ENCODE data around the gene MTG2. TPM values are rescaled to one million over a fixed set of nuclear protein-coding genes. Genes with fewer than 3 reads are reported as not detected.

Gene MTG2
- total and polyA plus RNA-seq, 9 donors: 22.2 to 30.0 (median 26.0) TPM

DNA sequence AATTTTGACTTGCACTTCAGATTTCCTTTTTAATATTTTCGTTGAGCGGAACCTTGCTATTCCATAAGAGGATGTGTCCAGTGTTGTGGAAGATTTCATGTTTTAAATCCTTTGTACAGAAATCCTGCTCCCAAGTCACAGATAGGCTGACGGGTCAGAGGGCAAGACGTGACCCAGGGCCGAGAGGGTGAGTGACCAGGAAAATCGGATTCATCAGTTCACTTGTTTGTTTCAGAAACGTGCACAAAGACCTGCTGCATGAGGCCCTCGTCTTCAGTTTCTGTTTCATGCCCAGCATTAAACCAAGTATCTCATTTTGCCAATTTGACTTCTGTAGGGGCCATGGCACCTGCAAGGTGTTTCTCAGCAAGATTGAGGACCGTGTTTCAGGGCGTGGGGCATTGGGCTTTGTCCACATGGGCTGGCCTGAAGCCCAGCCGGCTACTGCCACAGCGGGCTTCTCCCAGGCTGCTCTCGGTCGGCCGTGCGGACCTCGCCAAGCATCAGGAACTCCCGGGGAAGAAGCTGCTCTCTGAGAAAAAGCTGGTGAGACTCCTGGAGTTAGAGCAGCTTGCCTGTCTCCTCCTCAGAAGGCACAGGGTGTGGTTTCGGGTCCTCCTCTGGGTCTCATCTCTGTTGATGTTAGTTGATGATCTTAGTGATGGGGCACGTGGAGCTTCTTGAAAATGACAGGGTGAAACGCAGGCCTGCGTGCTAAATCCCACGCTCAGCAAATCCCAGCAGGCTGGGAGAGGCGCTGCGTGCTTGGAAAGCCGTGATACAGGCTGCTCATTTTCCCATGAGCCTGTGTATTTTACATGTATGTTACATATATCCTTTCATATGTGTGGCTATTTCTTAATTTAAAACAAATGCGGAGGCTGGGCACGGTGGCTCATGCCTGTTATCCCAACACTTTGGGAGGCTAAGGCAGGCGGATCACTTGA lies 10.5 kb downstream of the MTG2 start:
- peaks cover 37% of the 10 kb centered on the region for H3K36me3 ChIP-seq (ENCODE audit: control insufficient read depth, insufficient read depth, low read length)
- H3K9me3 ChIP-seq (replicated peaks; ENCODE audit: control insufficient read depth, low read depth, low read length): no peaks in the 10 kb centered on the region
- H3K4me1 ChIP-seq (ENCODE audit: control insufficient read depth, insufficient read depth, low read length): no peaks in the 10 kb centered on the region
- no peak overlapping the region for H3K27ac ChIP-seq (ENCODE audit: low read length)
- H3K4me3 ChIP-seq (ENCODE audit: low read length): no peak overlapping the region
- H3K27me3 ChIP-seq (ENCODE audit: control insufficient read depth, insufficient read depth, low read length): no peaks in the 10 kb centered on the region
- 91% methylated on average over 23 of the region's 29 CpGs for WGBS (ENCODE audit: insufficient coverage)
- DNase-seq: no peak

DNA sequence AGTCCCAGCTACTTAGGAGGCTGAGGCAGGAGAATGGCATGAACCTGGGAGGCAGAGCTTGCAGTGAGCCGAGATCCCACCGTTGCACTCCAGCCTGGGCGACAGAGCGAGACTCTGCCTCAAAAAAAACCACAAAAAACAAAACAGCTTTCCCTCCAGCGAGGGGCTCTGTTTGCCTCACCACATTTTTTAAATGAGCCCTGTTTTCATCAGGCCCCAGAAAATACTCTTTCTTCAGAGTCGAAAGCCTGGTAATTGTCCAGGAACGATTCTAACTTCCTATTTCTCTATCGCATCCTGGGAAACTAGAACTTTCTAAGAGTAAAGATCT lies 12.2 kb downstream of the MTG2 start:
- H3K27me3 ChIP-seq (ENCODE audit: control insufficient read depth, insufficient read depth, low read length): no peaks in the 10 kb centered on the region
- H3K36me3 ChIP-seq (ENCODE audit: control insufficient read depth, insufficient read depth, low read length): peaks cover 39% of the 10 kb centered on the region
- no peak for DNase-seq
- no peak overlapping the region for H3K4me3 ChIP-seq (ENCODE audit: low read length)
- WGBS (ENCODE audit: insufficient coverage): 68% methylated on average over 4 of the region's 8 CpGs
- no peaks in the 10 kb centered on the region for H3K9me3 ChIP-seq (replicated peaks; ENCODE audit: control insufficient read depth, low read depth, low read length)
- no peak overlapping the region for H3K27ac ChIP-seq (ENCODE audit: low read length)
- no peaks in the 10 kb centered on the region for H3K4me1 ChIP-seq (ENCODE audit: control insufficient read depth, insufficient read depth, low read length)

DNA sequence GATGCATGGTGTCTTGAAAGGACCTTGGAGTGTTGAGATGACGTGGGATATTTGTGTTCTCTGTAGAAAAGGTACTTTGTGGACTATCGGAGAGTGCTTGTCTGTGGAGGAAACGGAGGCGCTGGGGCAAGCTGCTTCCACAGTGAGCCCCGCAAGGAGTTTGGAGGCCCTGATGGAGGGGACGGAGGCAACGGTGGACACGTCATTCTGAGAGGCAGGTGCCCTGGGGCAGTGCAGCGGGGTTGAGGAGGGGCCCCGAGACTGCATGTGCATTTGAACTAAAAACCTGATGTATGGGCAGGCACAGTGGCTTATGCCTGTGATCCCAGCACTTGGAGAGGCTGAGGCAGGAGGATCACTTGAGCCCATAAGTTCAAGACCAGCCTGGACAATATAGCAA lies 12.9 kb downstream of the MTG2 start:
- Histone ChIP-seq H3K4me3 (ENCODE audit: low read length) (no peak overlapping the region), H3K36me3 (ENCODE audit: control insufficient read depth, insufficient read depth, low read length) (peaks cover 42% of the 10 kb centered on the region), H3K9me3 (replicated peaks; ENCODE audit: control insufficient read depth, low read depth, low read length) (no peaks in the 10 kb centered on the region), H3K27me3 (ENCODE audit: control insufficient read depth, insufficient read depth, low read length) (no peaks in the 10 kb centered on the region), H3K27ac (ENCODE audit: low read length) (no peak overlapping the region), H3K4me1 (ENCODE audit: control insufficient read depth, insufficient read depth, low read length) (no peaks in the 10 kb centered on the region)
- DNase-seq: no peak
- 93% methylated on average over 10 of the region's 10 CpGs for WGBS (ENCODE audit: insufficient coverage)

DNA sequence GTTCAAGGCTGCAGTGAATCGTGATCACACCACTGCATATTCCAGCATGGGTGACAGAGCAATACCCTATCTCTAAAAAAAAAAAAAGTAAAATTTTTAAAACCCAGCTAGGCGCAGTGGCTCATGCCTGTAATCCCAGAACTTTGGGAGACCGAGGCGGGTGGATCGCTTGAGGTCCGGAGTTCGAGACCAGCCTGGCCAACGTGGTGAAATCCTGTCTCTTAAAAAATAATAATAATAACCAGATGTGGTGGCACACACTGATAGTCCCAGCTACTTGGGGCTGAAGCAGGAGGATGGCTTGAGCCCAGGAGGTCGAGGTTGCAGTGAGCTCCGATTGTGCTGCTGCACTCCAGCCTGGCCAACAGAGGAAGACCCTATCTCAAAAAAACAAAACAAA lies 13.5 kb downstream of the MTG2 start:
- Histone ChIP-seq H3K36me3 (ENCODE audit: control insufficient read depth, insufficient read depth, low read length) (peaks cover 47% of the 10 kb centered on the region), H3K27me3 (ENCODE audit: control insufficient read depth, insufficient read depth, low read length) (no peaks in the 10 kb centered on the region)
- WGBS (ENCODE audit: insufficient coverage): 80% methylated on average over 2 of the region's 10 CpGs

DNA sequence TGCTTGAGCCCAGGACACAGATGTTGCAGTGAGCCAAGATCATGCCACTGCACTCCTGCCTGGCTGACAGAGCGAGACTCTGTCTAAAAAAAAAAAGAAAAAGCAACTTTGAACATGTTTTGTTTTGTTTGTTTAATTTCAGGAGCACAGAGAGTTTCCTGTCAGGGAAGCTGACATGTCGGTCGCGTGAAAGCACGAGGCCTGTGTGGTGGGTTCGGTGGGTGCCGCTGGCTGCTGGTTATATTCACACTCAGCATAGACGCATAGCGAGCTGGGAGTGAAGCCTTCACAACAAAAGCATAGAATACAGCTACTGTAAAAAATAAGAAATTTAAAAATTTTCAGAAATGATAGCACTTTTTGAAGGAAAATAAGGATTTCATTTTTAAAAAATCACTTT lies 14.5 kb downstream of the MTG2 start:
- 56% methylated on average over 1 of the region's 9 CpGs for WGBS (ENCODE audit: insufficient coverage)
- no peak for DNase-seq
- Histone ChIP-seq H3K4me3 (ENCODE audit: low read length) (no peak overlapping the region), H3K36me3 (ENCODE audit: control insufficient read depth, insufficient read depth, low read length) (peaks cover 56% of the 10 kb centered on the region), H3K9me3 (replicated peaks; ENCODE audit: control insufficient read depth, low read depth, low read length) (no peaks in the 10 kb centered on the region), H3K4me1 (ENCODE audit: control insufficient read depth, insufficient read depth, low read length) (peaks cover 4% of the 10 kb centered on the region), H3K27ac (ENCODE audit: low read length) (no peak overlapping the region), H3K27me3 (ENCODE audit: control insufficient read depth, insufficient read depth, low read length) (no peaks in the 10 kb centered on the region)

More for the DNA sequence above, 13.5 kb downstream of the MTG2 start:
- DNase-seq: no peak
- H3K9me3 ChIP-seq (replicated peaks; ENCODE audit: control insufficient read depth, low read depth, low read length): no peaks in the 10 kb centered on the region
- peaks cover 2% of the 10 kb centered on the region for H3K4me1 ChIP-seq (ENCODE audit: control insufficient read depth, insufficient read depth, low read length)
- no peak overlapping the region for H3K27ac ChIP-seq (ENCODE audit: low read length)
- no peak overlapping the region for H3K4me3 ChIP-seq (ENCODE audit: low read length)

DNA sequence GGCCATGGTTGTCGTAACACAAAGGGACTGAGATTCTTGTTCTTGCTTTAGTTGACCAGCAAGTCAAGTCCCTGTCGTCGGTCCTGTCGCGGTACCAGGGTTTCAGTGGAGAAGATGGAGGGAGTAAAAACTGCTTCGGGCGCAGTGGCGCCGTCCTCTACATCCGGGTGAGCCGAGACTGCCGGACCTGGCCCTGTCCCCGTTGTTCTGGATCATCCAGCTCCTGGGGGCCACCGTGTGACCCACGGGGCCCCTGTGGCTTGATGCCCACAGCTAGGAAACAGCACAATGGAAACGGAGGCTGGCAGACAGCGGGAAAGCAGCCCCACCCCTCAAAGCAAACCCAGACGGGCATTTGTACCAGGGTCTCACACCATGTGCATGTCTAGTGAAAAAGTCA lies 15.0 kb downstream of the MTG2 start:
- no peaks in the 10 kb centered on the region for H3K27me3 ChIP-seq (ENCODE audit: control insufficient read depth, insufficient read depth, low read length)
- H3K4me1 ChIP-seq (ENCODE audit: control insufficient read depth, insufficient read depth, low read length): peaks cover 4% of the 10 kb centered on the region
- no peak overlapping the region for H3K27ac ChIP-seq (ENCODE audit: low read length)
- DNase-seq: no peak
- H3K9me3 ChIP-seq (replicated peaks; ENCODE audit: control insufficient read depth, low read depth, low read length): no peaks in the 10 kb centered on the region
- no peak overlapping the region for H3K4me3 ChIP-seq (ENCODE audit: low read length)
- H3K36me3 ChIP-seq (ENCODE audit: control insufficient read depth, insufficient read depth, low read length): peaks cover 56% of the 10 kb centered on the region
- whole genome bisulfite sequencing (ENCODE audit: insufficient coverage): 92% methylated on average over 18 of the region's 18 CpGs

DNA sequence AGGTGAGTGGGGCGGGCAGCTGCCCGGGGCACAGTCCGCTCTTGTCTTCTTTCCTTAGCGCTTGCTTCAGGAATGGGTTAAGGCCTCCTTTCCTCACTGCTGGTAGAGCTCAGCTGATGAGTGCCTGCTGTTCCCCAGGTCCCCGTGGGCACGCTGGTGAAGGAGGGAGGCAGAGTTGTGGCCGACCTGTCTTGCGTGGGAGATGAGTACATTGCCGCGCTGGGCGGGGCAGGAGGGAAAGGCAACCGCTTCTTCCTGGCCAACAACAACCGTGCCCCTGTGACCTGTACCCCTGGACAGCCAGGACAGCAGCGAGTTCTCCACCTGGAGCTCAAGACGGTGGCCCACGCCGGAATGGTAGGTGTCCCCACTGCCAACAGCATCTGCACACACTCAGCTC lies 15.7 kb downstream of the MTG2 start:
- peaks cover 57% of the 10 kb centered on the region for H3K36me3 ChIP-seq (ENCODE audit: control insufficient read depth, insufficient read depth, low read length)
- 95% methylated on average over 11 of the region's 17 CpGs for WGBS (ENCODE audit: insufficient coverage)
- no peaks in the 10 kb centered on the region for H3K27me3 ChIP-seq (ENCODE audit: control insufficient read depth, insufficient read depth, low read length)
- peaks cover 4% of the 10 kb centered on the region for H3K4me1 ChIP-seq (ENCODE audit: control insufficient read depth, insufficient read depth, low read length)
- no peak overlapping the region for H3K4me3 ChIP-seq (ENCODE audit: low read length)
- H3K9me3 ChIP-seq (replicated peaks; ENCODE audit: control insufficient read depth, low read depth, low read length): no peaks in the 10 kb centered on the region
- H3K27ac ChIP-seq (ENCODE audit: low read length): no peak overlapping the region
- DNase-seq: no peak

DNA sequence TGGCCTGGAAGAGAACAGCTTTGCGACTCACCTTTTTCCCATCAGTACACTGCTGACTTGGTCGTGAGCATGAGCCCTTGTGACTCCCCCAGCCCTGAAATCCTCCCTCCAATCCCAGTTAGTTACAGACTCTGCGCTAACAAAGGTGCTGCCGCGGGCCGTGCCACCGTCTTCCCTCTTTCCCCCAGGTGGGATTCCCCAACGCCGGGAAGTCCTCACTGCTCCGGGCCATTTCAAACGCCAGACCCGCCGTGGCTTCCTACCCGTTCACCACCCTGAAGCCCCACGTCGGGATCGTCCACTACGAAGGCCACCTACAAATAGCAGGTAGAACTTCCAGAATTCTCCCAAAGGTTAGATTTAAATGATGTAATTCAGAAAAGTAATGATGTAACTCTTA lies 16.1 kb downstream of the MTG2 start:
- Histone ChIP-seq H3K27me3 (ENCODE audit: control insufficient read depth, insufficient read depth, low read length) (no peaks in the 10 kb centered on the region), H3K27ac (ENCODE audit: low read length) (no peak overlapping the region), H3K4me1 (ENCODE audit: control insufficient read depth, insufficient read depth, low read length) (peaks cover 4% of the 10 kb centered on the region), H3K9me3 (replicated peaks; ENCODE audit: control insufficient read depth, low read depth, low read length) (no peaks in the 10 kb centered on the region), H3K36me3 (ENCODE audit: control insufficient read depth, insufficient read depth, low read length) (peaks cover 56% of the 10 kb centered on the region), H3K4me3 (ENCODE audit: low read length) (no peak overlapping the region)
- WGBS (ENCODE audit: insufficient coverage): 98% methylated on average over 10 of the region's 18 CpGs
- no peak for DNase-seq

DNA sequence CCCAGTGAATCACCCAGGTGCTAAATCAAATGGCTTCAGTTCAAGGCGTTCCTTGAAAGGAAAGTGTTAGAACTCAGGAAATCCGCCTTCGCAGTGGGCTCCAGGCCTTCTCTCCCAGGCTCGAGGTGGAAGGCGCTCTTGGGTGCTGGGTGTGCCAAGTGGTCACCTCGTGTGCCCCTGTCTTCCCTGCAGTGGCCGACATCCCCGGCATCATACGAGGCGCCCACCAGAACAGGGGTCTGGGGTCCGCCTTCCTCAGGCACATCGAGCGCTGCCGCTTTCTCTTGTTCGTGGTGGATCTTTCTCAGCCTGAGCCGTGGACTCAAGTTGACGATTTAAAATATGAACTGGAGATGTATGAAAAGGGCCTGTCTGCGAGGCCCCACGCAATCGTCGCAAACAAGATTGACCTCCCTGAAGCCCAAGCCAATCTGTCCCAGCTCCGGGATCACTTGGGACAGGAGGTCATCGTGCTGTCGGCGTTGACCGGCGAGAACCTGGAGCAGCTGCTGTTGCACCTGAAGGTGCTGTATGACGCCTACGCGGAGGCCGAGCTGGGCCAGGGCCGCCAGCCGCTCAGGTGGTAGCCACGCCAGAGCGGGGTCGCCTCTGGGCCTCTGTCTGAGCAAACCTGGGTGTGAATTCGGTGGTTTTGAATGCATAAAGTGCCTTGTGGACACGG lies 17.8 kb downstream of the MTG2 start:
- Histone ChIP-seq H3K36me3 (ENCODE audit: control insufficient read depth, insufficient read depth, low read length) (peaks cover 57% of the 10 kb centered on the region), H3K4me3 (ENCODE audit: low read length) (no peak overlapping the region), H3K27me3 (ENCODE audit: control insufficient read depth, insufficient read depth, low read length) (no peaks in the 10 kb centered on the region), H3K4me1 (ENCODE audit: control insufficient read depth, insufficient read depth, low read length) (peaks cover 4% of the 10 kb centered on the region), H3K27ac (ENCODE audit: low read length) (no peak overlapping the region), H3K9me3 (replicated peaks; ENCODE audit: control insufficient read depth, low read depth, low read length) (no peaks in the 10 kb centered on the region)
- 94% methylated on average over 32 of the region's 38 CpGs for WGBS (ENCODE audit: insufficient coverage)
- DNase-seq: no peak

DNA sequence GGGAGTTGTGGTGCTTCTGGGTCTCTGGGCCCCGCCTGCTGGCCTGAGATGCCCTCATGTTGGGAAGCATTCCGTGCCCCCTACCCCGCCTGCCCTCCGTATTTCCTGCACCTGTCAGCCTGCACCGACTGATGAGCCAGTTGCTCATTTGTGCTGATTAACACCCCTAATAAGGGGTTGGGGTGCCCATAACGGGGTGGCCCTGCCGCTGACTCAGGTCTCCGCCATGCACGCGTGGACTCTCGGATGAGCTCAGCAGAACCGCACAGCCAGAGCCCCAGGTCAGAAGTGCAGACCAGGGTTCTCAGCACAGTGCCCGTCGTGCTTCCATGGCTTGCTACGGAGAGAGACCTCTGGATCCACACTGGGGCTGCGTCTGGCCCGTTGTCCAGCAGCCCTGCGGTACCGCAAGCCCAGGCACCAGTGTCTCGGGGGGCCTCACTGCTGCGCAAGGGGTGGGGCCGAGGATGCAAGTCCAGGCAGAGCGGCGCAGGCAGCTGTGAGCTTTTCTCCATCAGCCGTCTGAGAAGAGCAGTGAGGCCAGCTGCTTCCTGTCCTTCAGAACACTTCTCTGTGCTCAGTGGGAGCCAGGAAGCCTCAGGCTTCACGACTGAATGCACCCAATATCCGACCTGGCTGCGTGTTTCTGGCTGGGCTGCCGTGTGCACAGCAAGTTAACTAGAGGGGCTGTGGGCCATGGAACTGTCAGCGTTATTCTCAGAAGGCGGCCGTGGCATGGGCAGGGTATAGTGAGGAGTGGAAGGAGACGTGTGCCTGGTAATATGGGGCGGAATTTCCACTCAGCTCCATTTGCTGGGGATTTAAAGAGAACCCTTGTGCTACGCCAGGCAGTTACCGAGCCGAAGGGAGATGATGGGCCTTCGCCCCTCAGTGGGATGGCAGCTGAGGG lies 18.6 kb downstream of the MTG2 start:
- Histone ChIP-seq H3K27ac (ENCODE audit: low read length) (no peak overlapping the region), H3K4me1 (ENCODE audit: control insufficient read depth, insufficient read depth, low read length) (peaks cover 4% of the 10 kb centered on the region), H3K9me3 (replicated peaks; ENCODE audit: control insufficient read depth, low read depth, low read length) (no peaks in the 10 kb centered on the region), H3K27me3 (ENCODE audit: control insufficient read depth, insufficient read depth, low read length) (no peaks in the 10 kb centered on the region), H3K4me3 (ENCODE audit: low read length) (no peak overlapping the region), H3K36me3 (ENCODE audit: control insufficient read depth, insufficient read depth, low read length) (peaks cover 52% of the 10 kb centered on the region)
- DNase-seq: peak; percentile 36
- 89% methylated on average over 38 of the region's 38 CpGs for WGBS (ENCODE audit: insufficient coverage)
